WI38 (cell line): ENCODE results near the gene DUT.

Source experiments
- H3K4me3 ChIP-seq: 2 replicates; pipeline ENCODE4 v1.5.1; 2011; ENCODE audit warnings: low read depth, mild to moderate bottlenecking, control low read depth, low read length
- CTCF ChIP-seq: IDR thresholded peaks from 2 replicates; pipeline ENCODE4 v1.5.1; 2012; ENCODE audit warnings: low read depth, mild to moderate bottlenecking, control low read depth, low read length

DUT gene

DNA sequence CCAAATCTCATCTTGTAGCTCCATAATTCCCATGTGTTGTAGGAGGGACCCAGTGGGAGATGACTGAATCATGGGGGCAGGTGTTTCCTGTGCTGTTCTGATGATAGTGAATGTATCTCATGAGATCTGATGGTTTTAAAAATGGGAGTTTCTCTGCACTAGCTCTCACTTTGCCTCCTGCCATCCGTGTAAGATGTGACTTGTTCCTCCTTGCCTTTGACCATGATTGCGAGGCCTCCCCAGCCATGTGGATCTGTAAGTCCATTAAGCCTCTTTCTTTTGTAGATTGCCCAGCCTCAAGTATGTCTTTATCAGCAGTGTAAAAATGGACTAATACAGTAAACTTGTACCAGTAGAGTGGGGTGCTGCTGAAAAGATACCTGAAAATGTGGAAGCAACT is 44.5 kb downstream of the DUT start:
- no peak for TF ChIP-seq CTCF

GRCh38 chr15:48380198-48380597 is 49.0 kb downstream of the DUT start:
- TF ChIP-seq CTCF, result no peak
- H3K4me3 ChIP-seq, result no peak overlapping the region

More for the DNA sequence above, 44.5 kb downstream of the DUT start:
- H3K4me3 ChIP-seq, result no peak overlapping the region

- H3K4me3 ChIP-seq, result no peak overlapping the region
- no peak for TF ChIP-seq CTCF
These were observed 50.6 kb downstream of the DUT start for GRCh38 chr15:48381861-48382260.

- TF ChIP-seq CTCF, result no peak
These were observed 51.8 kb downstream of the DUT start for GRCh38 chr15:48383031-48383430.

GRCh38 chr15:48384616-48385015 is 53.4 kb downstream of the DUT start:
- TF ChIP-seq CTCF, result no peak
- H3K4me3 ChIP-seq, result no peak overlapping the region

More at GRCh38 chr15:48383031-48383430, 51.8 kb downstream of the DUT start:
- H3K4me3 ChIP-seq, result no peak overlapping the region

DNA sequence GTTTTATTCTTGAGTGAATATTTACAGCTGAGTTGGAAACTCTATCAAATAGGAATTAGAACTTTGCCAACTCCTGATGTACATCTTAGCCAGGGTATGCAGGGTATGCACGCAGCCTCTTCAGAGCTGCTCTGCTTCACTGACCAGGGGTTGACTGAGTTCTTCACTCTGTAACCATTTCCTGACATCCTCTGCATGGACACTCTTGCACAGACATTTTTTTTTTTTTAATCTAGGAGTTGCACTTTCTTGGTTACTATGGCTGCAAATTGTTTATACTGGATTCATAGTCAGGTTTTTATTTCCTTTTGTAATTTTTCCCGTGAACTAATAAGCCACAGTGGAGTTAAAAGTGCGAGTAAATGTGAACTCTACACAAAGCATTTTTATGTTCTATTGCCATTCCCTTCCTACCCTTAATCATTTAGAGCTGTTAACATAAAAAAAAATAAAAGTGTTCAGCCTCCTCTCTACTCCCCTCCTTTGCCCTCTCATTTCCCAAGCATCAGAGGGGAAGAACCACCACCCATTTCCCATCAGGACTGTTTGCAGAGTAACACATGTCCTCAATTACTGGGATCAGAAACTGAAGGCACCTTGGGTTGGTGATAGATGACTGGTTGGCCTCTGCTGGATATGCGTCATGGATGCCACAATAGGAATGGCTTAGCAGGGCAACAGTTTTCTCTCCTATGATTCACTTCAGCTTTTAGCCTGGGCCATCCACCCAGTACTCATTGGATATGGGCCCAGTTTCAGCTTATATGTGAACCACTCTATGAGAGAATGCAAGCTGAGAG is 54.0 kb downstream of the DUT start:
- TF ChIP-seq CTCF, result no peak
- H3K4me3 ChIP-seq, result no peak overlapping the region

- H3K4me3 ChIP-seq, result no peak overlapping the region
- TF ChIP-seq CTCF, result no peak
These were observed 57.0 kb downstream of the DUT start for GRCh38 chr15:48388016-48388851.
